Measurements from ENCODE around the gene C1orf53. TPM values are rescaled to one million over a fixed set of nuclear protein-coding genes. Genes with fewer than 3 reads are reported as not detected.

C1orf53 gene
- total RNA-seq, 1 experiment from 2014 or later = 1.4 TPM

DNA sequence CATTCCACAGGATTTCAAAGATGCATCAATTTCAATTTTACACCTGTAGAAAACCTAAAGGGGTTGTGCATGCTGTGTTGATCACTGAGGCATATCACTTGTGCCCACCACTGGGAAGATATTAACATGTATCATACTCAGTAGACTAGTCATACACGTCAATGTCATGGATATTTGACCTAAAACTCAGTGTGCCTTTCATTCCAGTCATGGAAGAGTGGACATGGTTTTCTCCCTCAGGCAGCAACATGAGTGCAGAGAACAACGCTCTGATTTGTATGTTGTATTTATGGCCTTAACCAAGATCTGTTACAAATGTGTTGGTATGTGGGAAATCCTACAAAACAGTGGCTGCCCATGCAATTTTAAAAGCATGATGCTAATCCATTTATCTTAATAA is 6.1 kb upstream of the C1orf53 start:
- no peaks in the 10 kb centered on the region for H3K9me3 ChIP-seq (ENCODE audit: control insufficient read depth, low read depth, low read length)
- Mint-ChIP-seq H3K27ac (no peak overlapping the region), H3K4me1 (peaks cover 13 to 14% of the 10 kb centered on the region in 2 experiments), H3K27me3 (ENCODE audit: low read depth) (peaks cover 23% of the 10 kb centered on the region), H3K4me3 (no peak overlapping the region), H3K9me3 (no peaks in the 10 kb centered on the region), H3K36me3 (ENCODE audit: insufficient read depth in 1 of 3, low read depth in 3 of 3) (0 out of 7 replicates have a peak, but pooled peaks cover 0 to 1% (median 0%) of the 10 kb centered on the region in 3 experiments)
- no peaks in the 10 kb centered on the region for H3K23me2 ChIP-seq (ENCODE audit: insufficient read length, low read depth, low read length, poor library complexity, severe bottlenecking)
- no peak overlapping the region for H2AFZ ChIP-seq (ENCODE audit: low read length)
- no peak overlapping the region for H4K8ac ChIP-seq (replicated peaks; ENCODE audit: insufficient read length, low read depth, low read length)
- no peaks in the 10 kb centered on the region for H4K20me1 ChIP-seq (ENCODE audit: control insufficient read depth, insufficient read depth, insufficient read length)
- H4K91ac ChIP-seq (ENCODE audit: insufficient read length, low read depth, low read length) = no peak overlapping the region
- H2BK12ac ChIP-seq (ENCODE audit: insufficient read length, low read depth, low read length) = no peak overlapping the region
- H3K9ac ChIP-seq (ENCODE audit: extremely low read depth, insufficient read length, low read length) = no peak overlapping the region
- H3K4me1 ChIP-seq (ENCODE audit: insufficient read depth, low read length) = peaks cover 2% of the 10 kb centered on the region; the same call in 1 of the 2 replicates
- H3K4ac ChIP-seq (ENCODE audit: low read depth, low read length) = no peak overlapping the region
- no peak overlapping the region for H2BK120ac ChIP-seq (ENCODE audit: low read depth, low read length, poor library complexity, severe bottlenecking)
- no peak overlapping the region for H3K23ac ChIP-seq (ENCODE audit: insufficient read length, low read depth, low read length)
- no peak overlapping the region for H3T11ph ChIP-seq (ENCODE audit: low read length)
- no peak overlapping the region for H4K5ac ChIP-seq (ENCODE audit: insufficient read length, low read depth, low read length)
- no peak overlapping the region for H3K56ac ChIP-seq (ENCODE audit: insufficient read length, low read depth, low read length)
- no peak overlapping the region for H2AK5ac ChIP-seq (ENCODE audit: insufficient read length, low read length)
- H3K18ac ChIP-seq (ENCODE audit: insufficient read length, low read depth, low read length) = no peak overlapping the region
- no peak for DNase-seq
- H2BK20ac ChIP-seq (ENCODE audit: low read depth, low read length, poor library complexity, severe bottlenecking) = no peak overlapping the region
- no peaks in the 10 kb centered on the region; the same call in 1 of the 2 replicates for H3K27me3 ChIP-seq (ENCODE audit: insufficient read depth, low read length)
- H3K79me2 ChIP-seq (ENCODE audit: insufficient read depth, low read length) = no peaks in the 10 kb centered on the region
- H3K4me2 ChIP-seq (ENCODE audit: insufficient read depth, insufficient read length, low read length) = no peak overlapping the region
- no peak overlapping the region for H3K27ac ChIP-seq (ENCODE audit: insufficient read length, low read depth, low read length)
- H2BK15ac ChIP-seq (ENCODE audit: low read depth, low read length) = no peak overlapping the region
- H3K79me1 ChIP-seq (ENCODE audit: insufficient read depth, low read depth, low read length, poor library complexity, severe bottlenecking) = no peaks in the 10 kb centered on the region
- no peak overlapping the region for H3K14ac ChIP-seq (ENCODE audit: insufficient read depth, low read length)
- H2BK5ac ChIP-seq (ENCODE audit: insufficient read length, low read length) = no peak overlapping the region
- no CpG with 5 or more reads among the region's 2 CpGs for WGBS (ENCODE audit: extremely low coverage, insufficient read length, low lambda C conversion rate)
- TF ChIP-seq, protein P1, sequence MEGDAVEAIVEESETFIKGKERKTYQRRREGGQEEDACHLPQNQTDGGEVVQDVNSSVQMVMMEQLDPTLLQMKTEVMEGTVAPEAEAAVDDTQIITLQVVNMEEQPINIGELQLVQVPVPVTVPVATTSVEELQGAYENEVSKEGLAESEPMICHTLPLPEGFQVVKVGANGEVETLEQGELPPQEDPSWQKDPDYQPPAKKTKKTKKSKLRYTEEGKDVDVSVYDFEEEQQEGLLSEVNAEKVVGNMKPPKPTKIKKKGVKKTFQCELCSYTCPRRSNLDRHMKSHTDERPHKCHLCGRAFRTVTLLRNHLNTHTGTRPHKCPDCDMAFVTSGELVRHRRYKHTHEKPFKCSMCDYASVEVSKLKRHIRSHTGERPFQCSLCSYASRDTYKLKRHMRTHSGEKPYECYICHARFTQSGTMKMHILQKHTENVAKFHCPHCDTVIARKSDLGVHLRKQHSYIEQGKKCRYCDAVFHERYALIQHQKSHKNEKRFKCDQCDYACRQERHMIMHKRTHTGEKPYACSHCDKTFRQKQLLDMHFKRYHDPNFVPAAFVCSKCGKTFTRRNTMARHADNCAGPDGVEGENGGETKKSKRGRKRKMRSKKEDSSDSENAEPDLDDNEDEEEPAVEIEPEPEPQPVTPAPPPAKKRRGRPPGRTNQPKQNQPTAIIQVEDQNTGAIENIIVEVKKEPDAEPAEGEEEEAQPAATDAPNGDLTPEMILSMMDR (conservative IDR thresholded peaks at IDR 0.05) = no peak
